Immature natural killer cell (primary cell): ENCODE data around the gene IFT81. TPM values are rescaled to one million over a fixed set of nuclear protein-coding genes. Genes with fewer than 3 reads are reported as not detected.
"Not testable (repeated sequence)": the region's sequence is repeated elsewhere in the genome, so short reads cannot be mapped to it uniquely, and the experiment has no call there.

Source experiments
- DNase-seq, 3 donors: peaks; one replicate each; pipeline ENCODE4 v3.0.0; 2022; ENCODE audit warnings: mixed read lengths in 1 of 3
- H3K27ac Mint-ChIP-seq, 6 donors: one replicate each; pipeline ENCODE4 v1.8.0; 2020; ENCODE audit warnings: mixed read lengths in 6 of 6, mild to moderate bottlenecking in 5 of 6, inconsistent platforms in 4 of 6, moderate library complexity in 3 of 6
- H3K27me3 Mint-ChIP-seq, 3 donors: one replicate each; pipeline ENCODE4 v1.8.0; 2020 to 2021; ENCODE audit warnings: low read depth in 3 of 3, mild to moderate bottlenecking in 3 of 3, mixed read lengths in 3 of 3, moderate library complexity in 3 of 3, inconsistent platforms in 1 of 3
- H3K36me3 Mint-ChIP-seq, 3 donors: one replicate each; pipeline ENCODE4 v1.8.0; 2020; ENCODE audit warnings: mixed read lengths in 3 of 3, inconsistent platforms in 2 of 3, mild to moderate bottlenecking in 2 of 3
- H3K4me1 Mint-ChIP-seq, 2 donors: one replicate each; pipeline ENCODE4 v1.8.0; 2020; ENCODE audit warnings: inconsistent platforms in 2 of 2, mild to moderate bottlenecking in 2 of 2, mixed read lengths in 2 of 2, moderate library complexity in 1 of 2
- H3K4me3 Mint-ChIP-seq, 5 donors: one replicate each; pipeline ENCODE4 v1.8.0; 2020; ENCODE audit warnings: mild to moderate bottlenecking in 5 of 5, mixed read lengths in 5 of 5, inconsistent platforms in 3 of 5, moderate library complexity in 3 of 5
- H3K9me3 Mint-ChIP-seq, 6 donors: one replicate each; pipeline ENCODE4 v1.8.0; 2020; ENCODE audit warnings: mild to moderate bottlenecking in 6 of 6, mixed read lengths in 6 of 6, inconsistent platforms in 4 of 6, moderate library complexity in 3 of 6
- polyA plus RNA-seq, 3 donors: library from polyadenylated mRNA; unstranded; fragments of 300-500 nt; fragmentation: Illumina TruSeq; gene quantifications; one replicate each; pipeline ENCODE4 v1.2.3, GENCODE V29; 2021

Gene IFT81
- polyA plus RNA-seq, 3 donors from 2014 or later, result 0.54 TPM; not detected in 1

DNA sequence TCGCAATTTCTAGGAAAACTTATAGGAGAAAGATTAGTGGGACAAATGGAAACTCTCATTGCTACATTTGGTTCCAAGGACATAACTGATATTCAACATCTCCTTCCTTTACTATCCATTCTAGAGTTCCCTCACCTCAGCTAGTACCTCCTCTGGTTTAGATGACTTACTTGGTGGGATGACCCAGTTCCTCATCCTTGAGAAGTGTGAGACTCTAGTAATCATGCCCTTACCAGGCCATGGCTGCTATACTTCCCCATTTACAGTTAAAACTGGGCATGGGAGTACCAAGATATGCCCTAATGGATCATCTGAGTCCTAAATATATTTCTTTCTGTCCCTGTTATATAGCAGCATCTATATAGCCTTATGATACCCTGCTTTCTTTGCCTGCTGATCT lies 58.1 kb downstream of the IFT81 start:
- Mint-ChIP-seq H3K27me3 (peaks cover 0 to 2% (median 0%) of the 10 kb centered on the region in 3 donors), H3K27ac (no peak overlapping the region), H3K4me3 (no peak overlapping the region), H3K4me1 (no peaks in the 10 kb centered on the region), H3K36me3 (peaks cover 5 to 12% (median 10%) of the 10 kb centered on the region in 3 donors), H3K9me3 (peaks cover 4 to 15% (median 10%) of the 10 kb centered on the region in 6 donors)
- DNase-seq, result no peak

DNA sequence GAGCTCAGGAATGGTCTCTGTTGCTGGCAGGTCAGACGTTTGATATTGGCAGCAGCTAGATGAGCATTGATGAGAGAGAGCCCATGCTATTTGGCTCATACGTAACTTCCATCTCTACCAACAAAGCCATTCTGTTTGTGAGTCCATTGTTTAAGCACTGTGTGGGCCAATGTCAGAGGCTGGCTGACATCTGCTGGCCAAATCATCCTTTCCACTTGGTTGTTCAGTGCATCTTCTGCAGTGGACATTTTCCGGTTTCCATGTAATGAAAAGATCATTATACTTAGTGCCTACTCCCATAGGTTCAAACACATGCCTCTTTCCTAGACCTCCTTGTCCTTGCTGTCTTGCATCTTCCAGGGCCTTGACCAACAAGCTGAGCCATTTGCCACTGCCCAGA lies 59.2 kb downstream of the IFT81 start:
- H3K27ac Mint-ChIP-seq, result no peak overlapping the region
- no peak for DNase-seq
- H3K4me1 Mint-ChIP-seq, result no peaks in the 10 kb centered on the region
- peaks cover 0 to 2% (median 0%) of the 10 kb centered on the region in 3 donors for H3K27me3 Mint-ChIP-seq
- peaks cover 7 to 12% (median 10%) of the 10 kb centered on the region in 3 donors for H3K36me3 Mint-ChIP-seq
- peaks cover 4 to 15% (median 11%) of the 10 kb centered on the region in 6 donors for H3K9me3 Mint-ChIP-seq
- no peak overlapping the region for H3K4me3 Mint-ChIP-seq

DNA sequence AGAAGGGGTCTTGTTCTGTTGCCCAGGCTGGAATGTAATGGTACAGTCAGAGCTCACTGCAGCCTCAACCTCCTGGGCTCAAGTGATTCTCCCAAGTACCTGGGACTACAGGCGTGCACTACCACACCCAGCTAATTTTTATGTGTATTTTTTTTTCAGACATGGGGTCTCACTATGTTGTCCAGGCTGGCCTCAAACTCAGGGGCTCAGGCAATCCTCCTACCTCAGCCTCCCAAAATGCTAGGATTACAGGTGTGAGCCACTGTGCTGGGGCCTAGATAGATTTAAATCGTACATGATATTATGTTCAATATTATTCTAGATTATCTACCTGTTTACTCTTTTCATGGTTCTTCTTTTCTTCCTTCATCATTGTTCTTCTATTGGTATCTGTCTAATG lies 61.5 kb downstream of the IFT81 start:
- Mint-ChIP-seq H3K4me3 (no peak overlapping the region), H3K36me3 (peaks cover 10 to 13% (median 12%) of the 10 kb centered on the region in 3 donors), H3K27ac (no peak overlapping the region), H3K27me3 (peaks cover 0 to 4% (median 0%) of the 10 kb centered on the region in 3 donors), H3K9me3 (peaks cover 4 to 15% (median 11%) of the 10 kb centered on the region in 6 donors), H3K4me1 (no peaks in the 10 kb centered on the region)
- DNase-seq, result no peak

DNA sequence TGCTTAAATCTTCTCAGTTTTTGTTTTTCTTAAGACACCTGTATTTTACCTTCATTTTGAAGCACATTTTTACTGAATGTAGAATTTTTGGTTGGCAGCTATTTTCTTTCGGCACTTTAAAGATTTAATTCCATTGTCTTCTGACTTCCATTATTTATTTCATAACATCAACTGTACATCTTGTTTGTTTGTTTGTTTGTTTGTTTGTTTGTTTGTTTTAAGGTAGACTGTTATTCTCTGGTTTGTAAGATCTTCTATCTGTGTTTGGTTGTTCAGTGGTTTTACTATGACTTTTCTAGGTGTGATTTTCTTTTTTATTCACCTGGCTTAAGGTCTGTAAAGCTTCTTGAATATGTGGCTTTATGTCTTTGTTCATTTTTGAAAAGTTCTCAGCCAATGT lies 61.9 kb downstream of the IFT81 start:
- no peak overlapping the region for H3K4me3 Mint-ChIP-seq
- H3K36me3 Mint-ChIP-seq, result peaks cover 10 to 13% (median 12%) of the 10 kb centered on the region in 3 donors
- H3K27ac Mint-ChIP-seq, result no peak overlapping the region
- H3K27me3 Mint-ChIP-seq, result peaks cover 0 to 4% (median 0%) of the 10 kb centered on the region in 3 donors
- peaks cover 4 to 15% (median 11%) of the 10 kb centered on the region in 6 donors for H3K9me3 Mint-ChIP-seq
- H3K4me1 Mint-ChIP-seq, result no peaks in the 10 kb centered on the region
- DNase-seq, result no peak

DNA sequence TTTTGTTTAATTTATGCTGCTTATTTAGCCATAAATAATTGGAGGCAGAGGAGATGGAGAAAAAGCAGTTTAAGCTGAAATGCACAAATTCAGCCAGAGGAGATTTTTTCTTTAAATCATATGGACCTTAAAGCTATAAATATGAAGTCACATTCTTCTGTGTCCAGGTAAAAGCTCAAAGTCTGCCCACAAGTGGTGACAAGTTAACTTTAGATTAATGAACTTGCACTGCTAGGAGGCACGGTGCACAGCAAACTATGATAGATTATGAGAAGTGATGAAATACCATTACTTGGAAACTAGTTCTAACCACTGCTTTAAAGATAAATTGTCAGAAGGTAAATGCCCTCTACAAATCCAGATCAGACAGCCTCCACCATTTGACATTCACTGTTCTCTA lies 69.0 kb downstream of the IFT81 start:
- H3K9me3 Mint-ChIP-seq, result peaks cover 0 to 2% (median 0%) of the 10 kb centered on the region in 6 donors
- H3K27ac Mint-ChIP-seq, result no peak overlapping the region
- H3K27me3 Mint-ChIP-seq, result peaks cover 0 to 2% (median 0%) of the 10 kb centered on the region in 3 donors
- no peak for DNase-seq
- no peak overlapping the region for H3K4me3 Mint-ChIP-seq
- peaks cover 0 to 8% (median 0%) of the 10 kb centered on the region in 3 donors for H3K36me3 Mint-ChIP-seq
- no peaks in the 10 kb centered on the region for H3K4me1 Mint-ChIP-seq

DNA sequence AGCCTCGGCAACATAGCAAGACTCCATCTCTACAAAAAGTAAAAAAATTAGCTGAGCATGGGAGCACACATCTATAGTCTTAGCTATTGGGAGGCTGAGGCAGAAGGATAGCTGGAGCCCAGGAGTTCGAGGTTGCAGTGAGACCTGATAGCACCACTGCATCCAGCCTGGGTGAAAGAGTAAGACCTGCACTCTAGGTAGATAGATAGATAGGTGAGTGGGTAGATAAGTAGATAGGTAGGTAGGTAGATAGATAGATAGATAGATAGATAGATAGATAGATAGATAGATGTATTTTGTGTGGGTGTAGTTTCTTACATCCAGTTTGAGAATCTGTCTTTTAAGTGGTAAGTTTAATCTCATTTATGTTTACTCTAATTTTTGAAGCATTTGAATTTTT lies 72.8 kb downstream of the IFT81 start:
- Mint-ChIP-seq H3K4me3 (no peak overlapping the region), H3K36me3 (no peaks in the 10 kb centered on the region), H3K9me3 (no peaks in the 10 kb centered on the region), H3K27me3 (no peaks in the 10 kb centered on the region), H3K4me1 (peaks cover 4 to 7% of the 10 kb centered on the region in 2 donors), H3K27ac (no peak overlapping the region)
- no peak for DNase-seq

DNA sequence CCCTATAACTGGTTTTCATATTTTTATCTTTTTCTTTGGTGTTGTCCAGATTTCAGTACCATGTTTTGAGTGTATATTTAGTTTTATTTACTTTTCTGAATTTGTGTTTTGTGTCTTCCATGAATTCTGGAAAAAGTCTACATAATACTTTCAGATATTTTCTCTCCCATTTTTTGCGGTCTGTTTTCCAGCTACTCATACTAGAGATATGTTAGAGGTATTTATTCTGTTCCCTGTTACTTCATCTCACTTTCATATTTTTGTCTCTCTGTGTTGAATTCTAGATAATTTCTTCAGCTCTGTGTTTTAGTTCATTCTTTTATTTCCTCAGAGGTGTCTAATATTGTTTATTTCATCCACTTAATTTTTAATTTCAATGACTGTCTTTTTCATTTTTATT lies 74.2 kb downstream of the IFT81 start:
- DNase-seq, result no peak
- Mint-ChIP-seq H3K4me1 (peaks cover 4 to 7% of the 10 kb centered on the region in 2 donors), H3K27me3 (peaks cover 0 to 2% (median 0%) of the 10 kb centered on the region in 3 donors), H3K36me3 (no peaks in the 10 kb centered on the region), H3K4me3 (no peak overlapping the region), H3K27ac (no peak overlapping the region), H3K9me3 (no peaks in the 10 kb centered on the region)

DNA sequence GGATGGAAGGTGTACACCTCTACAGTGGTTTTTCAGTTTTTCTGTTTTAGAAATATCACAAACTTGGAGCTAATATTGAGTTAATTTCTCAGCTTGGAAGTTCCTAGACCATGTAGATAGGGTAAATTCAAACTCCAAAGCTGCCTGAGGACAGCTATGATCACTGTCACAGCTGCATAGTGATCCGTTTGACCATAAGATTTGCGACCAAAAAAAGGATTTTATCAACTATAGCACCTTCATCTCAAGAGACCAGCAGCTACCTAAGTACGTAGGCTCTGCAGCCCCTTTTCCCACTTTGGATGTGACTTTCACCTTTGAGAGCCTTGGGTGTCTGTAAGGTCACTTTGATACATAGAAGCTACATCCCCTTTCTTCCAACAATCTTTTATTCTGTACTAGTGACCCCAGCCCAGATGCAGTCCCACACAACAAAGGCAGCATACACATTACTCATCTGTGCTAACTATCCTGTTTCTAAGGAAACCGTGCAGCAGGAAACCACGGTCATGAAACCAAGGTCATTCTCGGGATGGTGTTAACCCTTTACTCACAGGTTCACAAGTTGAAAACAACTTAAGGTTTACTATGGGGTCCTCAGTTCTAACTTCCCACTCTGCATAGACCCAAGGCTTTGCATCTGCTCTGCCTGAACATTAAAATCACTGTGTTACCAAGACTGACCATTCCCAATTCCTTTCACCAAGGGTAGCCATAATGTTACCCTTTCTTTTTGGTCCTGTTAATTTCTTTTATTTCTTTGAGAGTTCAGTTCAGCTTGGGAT lies 75.4 kb downstream of the IFT81 start:
- Mint-ChIP-seq H3K9me3 (no peaks in the 10 kb centered on the region), H3K4me3 (no peak overlapping the region), H3K27me3 (peaks cover 0 to 2% (median 0%) of the 10 kb centered on the region in 3 donors), H3K36me3 (no peaks in the 10 kb centered on the region), H3K27ac (no peak overlapping the region), H3K4me1 (peaks cover 4 to 7% of the 10 kb centered on the region in 2 donors)
- no peak for DNase-seq

DNA sequence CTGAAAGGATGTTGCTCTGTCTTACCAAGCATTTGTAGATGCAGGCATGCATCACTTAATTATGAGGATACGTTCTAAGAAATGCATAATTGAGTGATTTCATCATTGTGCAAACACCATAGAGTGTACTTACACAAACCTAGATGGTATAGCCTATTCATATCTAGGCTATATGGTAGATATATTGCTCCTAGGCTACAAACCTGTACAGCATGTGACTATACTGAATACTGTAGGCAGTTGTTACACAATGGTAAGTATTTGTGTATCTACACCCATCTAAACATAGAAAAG lies 75.9 kb downstream of the IFT81 start:
- Mint-ChIP-seq H3K4me1 (peaks cover 4 to 7% of the 10 kb centered on the region in 2 donors), H3K27ac (no peak overlapping the region), H3K36me3 (no peaks in the 10 kb centered on the region), H3K9me3 (no peaks in the 10 kb centered on the region), H3K4me3 (no peak overlapping the region), H3K27me3 (peaks cover 0 to 2% (median 0%) of the 10 kb centered on the region in 3 donors)
- DNase-seq, result no peak

DNA sequence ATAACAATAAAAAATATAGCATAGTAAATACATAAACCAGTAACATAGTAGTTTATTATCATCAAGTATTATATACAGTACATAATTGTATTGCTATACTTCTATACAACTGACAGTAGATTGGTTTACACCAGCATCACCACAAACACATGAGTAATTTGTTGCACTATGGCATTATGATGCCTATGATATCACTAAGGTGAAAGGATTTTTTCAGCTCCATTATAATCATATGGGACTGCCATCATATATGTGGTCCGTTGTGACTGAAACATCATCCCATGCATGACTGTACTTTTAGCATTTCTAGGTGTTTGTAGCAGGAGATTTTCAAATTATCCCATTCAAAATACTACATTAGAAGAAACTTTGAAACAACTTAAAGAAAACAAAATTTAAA lies 77.8 kb downstream of the IFT81 start:
- Mint-ChIP-seq H3K9me3 (no peaks in the 10 kb centered on the region), H3K27me3 (peaks cover 0 to 2% (median 0%) of the 10 kb centered on the region in 3 donors), H3K4me3 (no peak overlapping the region), H3K27ac (no peak overlapping the region), H3K4me1 (peaks cover 4 to 7% of the 10 kb centered on the region in 2 donors), H3K36me3 (no peaks in the 10 kb centered on the region)
- no peak for DNase-seq

DNA sequence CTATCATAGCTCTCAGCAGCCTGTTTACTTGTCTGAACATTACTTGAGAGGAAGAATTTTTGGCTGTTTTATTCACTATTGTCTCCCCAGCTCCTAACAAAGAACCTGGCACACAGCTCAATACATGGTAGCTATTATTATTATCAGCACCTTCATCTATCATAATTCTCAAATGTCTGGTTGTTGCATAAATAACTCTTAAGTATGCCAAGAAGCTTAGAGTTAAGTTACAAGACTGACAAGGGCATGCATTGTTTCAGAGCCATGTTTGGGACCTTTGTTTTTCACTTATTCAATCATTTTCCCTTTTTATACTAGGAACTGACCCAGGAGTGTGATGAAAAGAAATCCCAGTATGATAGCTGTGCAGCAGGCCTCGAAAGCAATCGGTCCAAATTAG lies 79.4 kb downstream of the IFT81 start:
- no peak for DNase-seq
- H3K27me3 Mint-ChIP-seq, result peaks cover 0 to 2% (median 0%) of the 10 kb centered on the region in 3 donors
- H3K27ac Mint-ChIP-seq, result no peak overlapping the region
- H3K9me3 Mint-ChIP-seq, result no peaks in the 10 kb centered on the region
- peaks cover 4 to 7% of the 10 kb centered on the region in 2 donors for H3K4me1 Mint-ChIP-seq
- no peak overlapping the region for H3K4me3 Mint-ChIP-seq
- H3K36me3 Mint-ChIP-seq, result no peaks in the 10 kb centered on the region

DNA sequence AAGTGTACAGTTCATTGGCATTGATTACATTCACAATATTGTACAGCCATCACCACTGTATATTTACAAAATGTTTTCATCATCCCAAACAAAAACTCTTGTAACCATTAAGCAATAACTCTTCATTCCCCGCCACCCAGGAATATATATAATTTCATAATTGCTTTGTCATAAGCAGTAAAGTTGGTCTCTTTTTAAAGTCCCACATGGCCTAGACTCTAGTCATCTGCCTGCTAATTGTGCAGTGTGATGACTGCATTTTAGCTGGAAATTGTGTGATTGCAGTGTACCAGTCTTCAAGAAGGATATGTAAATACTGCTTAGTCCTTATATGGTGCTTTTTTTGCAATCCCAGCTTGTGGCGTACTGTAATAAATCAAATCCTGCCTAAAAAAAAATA lies 81.8 kb downstream of the IFT81 start:
- H3K4me3 Mint-ChIP-seq, result no peak overlapping the region
- H3K36me3 Mint-ChIP-seq, result no peaks in the 10 kb centered on the region
- H3K27ac Mint-ChIP-seq, result no peak overlapping the region
- peaks cover 0 to 2% (median 0%) of the 10 kb centered on the region in 3 donors for H3K27me3 Mint-ChIP-seq
- H3K4me1 Mint-ChIP-seq, result no peaks in the 10 kb centered on the region
- DNase-seq, result no peak
- H3K9me3 Mint-ChIP-seq, result no peaks in the 10 kb centered on the region

DNA sequence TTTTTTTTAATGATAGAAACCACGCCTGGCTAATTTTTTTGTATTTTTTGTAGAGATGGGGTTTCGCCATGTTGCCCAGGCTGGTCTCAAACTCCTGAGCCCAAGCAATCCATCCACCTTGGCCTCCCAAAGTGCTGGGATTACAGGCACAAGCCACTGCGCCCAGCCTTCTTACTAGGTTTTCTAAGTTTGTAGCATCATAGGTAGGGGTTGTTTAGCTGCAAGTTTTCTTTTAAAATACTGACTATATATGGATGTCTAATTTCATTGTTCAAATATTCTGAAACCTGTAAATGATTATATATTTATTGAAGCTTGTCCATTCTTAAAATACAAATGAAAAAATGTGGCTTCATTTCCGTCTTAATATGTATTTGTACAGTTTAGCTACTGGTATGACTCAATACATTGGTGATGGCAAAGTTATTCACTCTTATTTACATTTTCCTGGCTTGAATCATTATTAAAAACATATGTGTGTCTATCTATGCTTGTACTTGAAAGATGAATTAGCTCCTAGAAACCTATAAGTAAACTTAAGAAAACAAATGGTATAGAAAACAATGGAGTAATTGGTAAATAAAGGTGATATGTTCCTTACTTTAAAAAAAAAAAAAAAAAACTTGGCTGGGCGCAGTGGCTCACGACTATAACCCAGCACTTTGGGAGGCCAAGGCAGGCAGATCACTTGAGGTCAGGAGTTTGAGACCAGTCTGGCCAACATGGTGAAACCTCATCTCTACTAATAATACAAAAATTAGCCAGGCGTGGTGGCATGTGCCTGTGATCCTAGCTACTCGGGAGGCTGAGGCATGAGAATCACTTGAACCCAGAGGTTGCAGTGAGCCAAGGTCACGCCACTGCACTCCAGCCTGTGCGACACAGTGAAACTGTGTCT lies 87.7 kb downstream of the IFT81 start:
- H3K4me3 Mint-ChIP-seq, H3K4me1 Mint-ChIP-seq, H3K27ac Mint-ChIP-seq: not testable (repeated sequence)

DNA sequence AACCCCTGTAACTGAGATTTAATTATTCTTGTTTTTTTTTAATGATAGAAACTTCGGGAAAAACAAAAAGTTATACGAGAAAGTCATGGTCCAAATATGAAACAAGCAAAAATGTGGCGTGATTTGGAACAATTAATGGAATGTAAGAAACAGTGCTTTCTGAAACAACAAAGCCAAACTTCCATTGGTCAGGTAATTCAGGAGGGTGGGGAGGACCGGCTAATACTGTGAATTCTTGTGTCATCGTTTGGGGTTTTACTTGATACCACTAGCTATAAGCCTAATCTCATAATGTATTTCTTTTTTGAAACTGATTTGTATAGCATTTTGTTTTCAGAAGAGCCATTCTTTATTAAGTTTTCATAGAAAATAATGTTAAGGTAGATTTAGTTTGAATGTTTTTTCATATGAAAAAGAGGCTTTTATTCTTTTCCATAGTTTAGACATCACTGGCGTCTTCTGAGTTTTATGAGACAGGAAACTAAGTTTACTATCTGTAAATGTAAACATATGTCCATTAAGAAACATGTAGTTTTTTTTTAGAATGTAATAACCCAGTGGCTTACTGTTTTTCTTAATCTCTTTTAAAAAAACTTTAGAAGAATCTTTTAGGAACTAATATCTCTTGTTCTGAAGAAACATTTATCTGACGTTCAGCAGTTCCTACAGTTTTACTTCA lies 94.0 kb downstream of the IFT81 start:
- no peaks in the 10 kb centered on the region for H3K36me3 Mint-ChIP-seq
- peaks cover 0 to 6% (median 0%) of the 10 kb centered on the region in 6 donors for H3K9me3 Mint-ChIP-seq
- no peaks in the 10 kb centered on the region for H3K27me3 Mint-ChIP-seq
- H3K27ac Mint-ChIP-seq, result no peak overlapping the region
- no peak for DNase-seq
- H3K4me1 Mint-ChIP-seq, result no peaks in the 10 kb centered on the region
- H3K4me3 Mint-ChIP-seq, result no peak overlapping the region

More for the DNA sequence above, 87.7 kb downstream of the IFT81 start:
- DNase-seq, H3K9me3 Mint-ChIP-seq, H3K36me3 Mint-ChIP-seq, H3K27me3 Mint-ChIP-seq: not testable (repeated sequence)
